ENCODE measurements around the gene ERO1B.

The ERO1B gene

DNA sequence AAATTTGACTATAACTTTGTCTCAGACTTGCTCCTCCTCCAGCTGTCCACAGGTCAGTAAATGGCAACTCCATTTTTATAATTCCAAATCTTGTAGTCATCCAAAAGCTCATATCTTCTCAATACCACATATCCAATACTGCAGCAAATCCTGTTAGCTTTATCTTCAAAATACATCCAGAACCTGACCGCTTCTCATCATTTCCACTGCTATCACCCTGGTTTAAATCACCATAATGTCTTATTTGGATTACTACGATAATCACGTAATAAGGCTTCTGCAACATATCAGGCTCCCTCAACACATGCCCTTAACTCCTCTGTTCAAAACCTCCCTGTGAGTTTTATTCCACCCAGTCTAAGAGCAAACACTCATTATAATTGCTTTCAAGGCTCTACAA is 34.5 kb downstream of the ERO1B start:
- no peak for TF ChIP-seq GATA2 (IDR thresholded peaks at IDR 0.05; ENCODE audit: low read depth, low read length)
- TF ChIP-seq GATA3 (IDR thresholded peaks at IDR 0.05; ENCODE audit: low read depth, low read length): no peak

DNA sequence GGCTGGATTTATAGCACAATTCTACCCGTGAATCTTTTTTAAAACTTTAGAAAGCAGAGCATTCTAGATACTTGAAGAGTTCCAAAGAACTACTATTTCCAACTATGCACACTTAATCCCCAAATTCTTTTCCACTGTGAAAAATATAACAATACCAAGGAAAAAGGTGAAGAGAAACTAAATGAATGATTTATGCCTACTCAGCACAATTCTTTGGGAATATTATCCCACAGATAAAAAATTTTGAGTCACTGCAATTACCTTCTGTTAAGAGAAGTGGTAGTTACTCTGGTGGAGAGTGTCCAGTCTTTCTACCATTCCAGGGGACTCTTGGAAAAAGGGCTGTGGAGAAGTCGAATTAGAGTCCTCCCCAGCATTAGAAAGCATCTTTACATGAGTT is 39.2 kb downstream of the ERO1B start:
- TF ChIP-seq GATA3 (IDR thresholded peaks at IDR 0.05; ENCODE audit: low read depth, low read length): no peak
- TF ChIP-seq GATA2 (IDR thresholded peaks at IDR 0.05; ENCODE audit: low read depth, low read length): no peak

DNA sequence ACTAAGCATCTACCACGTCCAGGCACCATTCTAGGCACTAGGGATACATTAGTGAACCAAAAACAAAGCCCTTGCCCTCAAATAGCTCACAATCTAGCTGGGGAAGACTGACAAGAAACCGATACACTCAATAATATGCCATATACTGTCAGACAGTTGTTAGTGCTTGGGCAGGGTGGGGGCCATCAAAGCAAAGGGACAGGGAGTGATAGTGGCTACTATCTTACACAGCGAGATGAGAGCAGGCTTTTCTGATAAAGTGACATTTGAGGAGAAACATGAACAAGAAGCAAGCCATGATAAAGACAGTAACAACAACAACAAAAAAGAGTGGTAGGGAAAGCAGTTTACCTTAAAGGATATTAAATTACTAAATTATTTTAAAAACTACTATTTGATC is 41.1 kb downstream of the ERO1B start:
- TF ChIP-seq GATA2 (IDR thresholded peaks at IDR 0.05; ENCODE audit: low read depth, low read length) (no peak), GATA3 (IDR thresholded peaks at IDR 0.05; ENCODE audit: low read depth, low read length) (no peak)

DNA sequence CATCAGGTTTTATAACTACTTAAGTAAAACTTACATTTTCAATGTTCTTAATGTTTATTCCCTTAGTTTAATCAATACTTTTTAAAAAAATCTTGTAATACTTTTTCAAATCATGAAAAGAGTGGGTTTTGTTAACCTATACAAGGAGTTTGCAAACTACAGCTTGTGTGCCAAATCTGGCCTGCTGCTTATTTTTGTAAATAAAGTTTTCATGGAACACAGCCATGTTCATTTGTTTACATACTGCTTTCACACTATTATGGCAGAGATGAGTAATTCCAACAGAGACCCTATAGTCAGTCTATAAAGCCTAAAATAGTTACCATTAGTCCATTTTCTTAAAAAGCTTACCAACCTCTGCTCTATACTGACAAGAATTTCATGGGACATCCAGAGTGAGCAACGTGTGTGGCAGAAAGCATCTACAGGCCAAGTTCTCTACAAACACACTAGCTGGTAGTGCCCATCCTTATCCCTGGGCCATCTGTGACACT is 42.6 kb downstream of the ERO1B start:
- TF ChIP-seq GATA3 (IDR thresholded peaks at IDR 0.05; ENCODE audit: low read depth, low read length) (no peak), GATA2 (IDR thresholded peaks at IDR 0.05; ENCODE audit: low read depth, low read length) (no peak)

DNA sequence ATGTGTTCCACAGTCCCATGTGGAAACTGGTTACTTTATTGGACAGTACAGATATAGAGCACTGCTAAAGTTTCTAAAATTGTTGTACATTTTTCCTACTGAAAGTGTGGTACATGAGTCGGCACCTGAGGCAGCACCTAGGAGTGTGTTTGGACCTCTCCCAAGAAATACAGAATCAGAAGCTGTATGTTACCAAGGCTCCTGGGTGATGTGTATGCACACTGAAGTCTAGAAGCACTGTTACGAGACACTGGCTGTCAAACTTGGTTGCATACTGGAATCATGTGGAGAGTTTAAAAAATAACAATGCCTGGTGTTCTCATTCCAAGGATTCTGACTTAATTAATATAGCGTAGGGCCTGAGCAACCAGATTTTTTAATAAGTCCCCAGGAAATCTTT is 46.6 kb downstream of the ERO1B start:
- no peak for TF ChIP-seq GATA2 (IDR thresholded peaks at IDR 0.05; ENCODE audit: low read depth, low read length)
- TF ChIP-seq GATA3 (IDR thresholded peaks at IDR 0.05; ENCODE audit: low read depth, low read length): no peak

DNA sequence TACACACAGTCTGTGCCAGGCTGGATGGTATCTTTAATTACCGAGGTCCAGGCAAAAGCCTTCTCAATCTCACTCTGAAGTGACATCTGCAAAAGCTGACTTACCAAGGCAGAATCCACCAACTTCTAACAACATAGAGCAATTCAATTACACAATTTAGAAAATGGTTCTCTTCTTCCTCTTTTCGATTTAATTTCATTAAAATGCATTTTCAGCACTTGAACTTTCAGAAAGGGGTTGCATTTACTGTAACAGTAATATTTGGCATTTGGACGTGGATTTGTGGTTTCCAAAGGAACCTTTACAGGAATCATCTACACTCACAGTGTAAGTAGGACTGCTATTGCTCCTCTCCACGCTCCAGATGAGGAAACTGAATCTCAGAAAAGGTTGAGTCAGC is 53.3 kb downstream of the ERO1B start:
- TF ChIP-seq GATA3 (IDR thresholded peaks at IDR 0.05; ENCODE audit: low read depth, low read length) (no peak), GATA2 (IDR thresholded peaks at IDR 0.05; ENCODE audit: low read depth, low read length) (no peak)

DNA sequence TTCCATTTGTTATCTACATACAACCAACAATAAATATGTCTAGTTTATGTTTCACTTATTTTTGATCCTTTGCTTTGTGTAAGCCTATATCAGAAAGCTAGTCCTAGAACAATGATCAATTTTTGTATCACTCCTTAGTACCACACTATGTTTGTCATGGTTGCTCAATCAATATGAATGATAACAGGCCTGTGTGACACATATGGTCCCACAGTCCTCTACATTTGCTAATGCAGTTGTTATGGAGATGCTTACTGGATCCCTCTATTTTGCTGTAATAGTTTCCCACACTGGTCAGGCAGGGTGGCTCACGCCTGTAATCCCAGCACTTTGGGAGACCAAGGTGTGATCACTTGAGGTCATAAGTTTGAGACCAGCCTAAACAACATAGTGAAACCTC is 59.1 kb downstream of the ERO1B start:
- TF ChIP-seq GATA3 (IDR thresholded peaks at IDR 0.05; ENCODE audit: low read depth, low read length) (no peak), GATA2 (IDR thresholded peaks at IDR 0.05; ENCODE audit: low read depth, low read length) (no peak)

DNA sequence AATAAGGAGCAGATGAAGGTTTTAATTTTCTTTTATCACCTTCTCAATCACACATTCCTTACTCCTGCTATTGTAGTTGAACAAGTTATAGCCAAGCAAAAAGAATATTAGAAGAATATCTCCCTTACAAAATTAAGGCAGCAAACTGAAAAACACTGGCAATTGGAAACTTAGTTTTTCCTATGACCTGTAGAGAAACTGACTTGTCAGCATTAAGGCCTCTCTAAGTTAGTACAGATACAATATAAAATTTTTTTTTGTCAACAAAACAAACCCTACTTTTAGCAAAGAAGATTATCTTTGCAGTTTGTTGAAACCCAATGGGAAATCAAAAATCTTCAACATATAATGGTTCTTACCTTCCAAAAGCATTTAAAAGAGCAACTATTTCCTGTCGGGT is 61.3 kb downstream of the ERO1B start:
- TF ChIP-seq GATA3 (IDR thresholded peaks at IDR 0.05; ENCODE audit: low read depth, low read length) (no peak), GATA2 (IDR thresholded peaks at IDR 0.05; ENCODE audit: low read depth, low read length) (no peak)

DNA sequence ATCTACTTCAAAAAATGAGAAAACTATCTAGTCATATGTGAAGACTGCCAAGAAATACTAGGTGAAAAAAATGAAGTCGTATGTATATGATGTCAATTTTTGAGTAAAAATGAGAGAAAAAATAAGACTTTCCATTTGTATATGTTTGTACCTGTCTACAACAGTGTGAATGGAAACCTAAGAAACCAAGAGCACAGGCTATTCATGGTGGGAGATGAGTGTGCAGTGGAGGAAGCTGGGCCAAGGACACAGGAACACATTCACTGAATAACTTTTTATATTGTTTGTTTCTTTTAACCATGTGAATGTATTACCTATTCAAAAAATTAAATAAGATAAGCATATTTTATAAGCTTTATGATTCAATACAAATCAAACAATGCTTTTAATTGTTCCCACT is 67.0 kb downstream of the ERO1B start:
- TF ChIP-seq GATA3 (IDR thresholded peaks at IDR 0.05; ENCODE audit: low read depth, low read length) (no peak), GATA2 (IDR thresholded peaks at IDR 0.05; ENCODE audit: low read depth, low read length) (no peak)

DNA sequence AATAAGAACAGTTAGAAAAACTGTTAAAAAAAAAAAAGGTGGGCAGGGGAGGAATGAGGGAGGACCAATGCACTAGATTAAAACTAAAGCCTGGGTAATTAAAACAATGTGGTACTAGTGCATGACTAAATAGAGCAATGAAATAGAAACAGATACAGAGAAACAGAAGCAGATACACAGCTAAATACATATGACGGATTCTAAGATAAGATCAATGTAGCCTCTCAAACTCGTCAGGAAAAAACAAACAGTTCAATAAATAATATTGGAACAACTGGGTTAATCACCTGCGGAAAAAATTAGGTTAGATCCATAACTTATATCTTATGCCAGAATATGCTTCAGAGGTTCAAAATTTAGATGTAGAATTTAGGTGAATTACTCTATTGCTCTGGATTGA is 68.2 kb downstream of the ERO1B start:
- peak; percentile 50; the same call in 1 of the 2 replicates for TF ChIP-seq GATA2 (IDR thresholded peaks at IDR 0.05; ENCODE audit: low read depth, low read length)
- peak; percentile 82 for TF ChIP-seq GATA3 (IDR thresholded peaks at IDR 0.05; ENCODE audit: low read depth, low read length)

DNA sequence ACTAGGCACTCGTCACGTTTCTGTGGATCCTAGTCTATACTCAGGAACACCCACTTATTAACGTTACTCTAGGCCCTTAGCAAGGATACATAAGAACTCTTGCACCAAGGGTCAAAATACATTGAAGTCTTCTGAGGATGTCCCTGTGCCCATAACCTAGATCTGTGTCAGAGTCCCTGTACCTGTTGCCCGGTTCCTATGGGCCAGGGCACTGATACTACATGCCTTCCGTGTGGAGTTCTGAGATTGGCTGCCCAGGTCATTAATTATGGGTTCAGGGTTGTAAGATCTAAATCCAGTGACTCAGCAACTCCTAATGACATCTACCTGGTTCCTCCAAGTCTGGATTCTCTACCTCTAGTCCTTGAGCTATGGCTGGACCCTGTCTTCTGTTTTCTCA is 69.9 kb downstream of the ERO1B start:
- TF ChIP-seq GATA3 (IDR thresholded peaks at IDR 0.05; ENCODE audit: low read depth, low read length) (no peak), GATA2 (IDR thresholded peaks at IDR 0.05; ENCODE audit: low read depth, low read length) (no peak)

DNA sequence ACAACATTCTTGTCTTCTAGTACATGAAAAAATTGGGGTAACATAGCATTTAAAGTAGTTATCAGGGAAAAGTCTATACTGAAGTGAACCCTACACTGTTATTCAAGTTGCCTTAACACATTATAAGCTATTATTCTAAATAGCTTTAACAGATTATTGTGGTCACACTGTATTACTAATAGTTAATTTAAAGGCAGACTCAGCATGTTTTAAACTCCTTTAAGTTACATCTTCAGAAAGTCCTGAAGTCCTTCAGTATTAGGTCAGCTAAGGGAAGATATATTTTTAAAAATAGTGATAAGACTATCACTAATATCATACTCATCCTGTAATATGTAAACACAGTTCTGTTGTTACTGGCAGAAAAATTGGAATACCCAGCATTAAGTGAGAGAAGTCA is 72.0 kb downstream of the ERO1B start:
- no peak for TF ChIP-seq GATA3 (IDR thresholded peaks at IDR 0.05; ENCODE audit: low read depth, low read length)
- TF ChIP-seq GATA2 (IDR thresholded peaks at IDR 0.05; ENCODE audit: low read depth, low read length): no peak

DNA sequence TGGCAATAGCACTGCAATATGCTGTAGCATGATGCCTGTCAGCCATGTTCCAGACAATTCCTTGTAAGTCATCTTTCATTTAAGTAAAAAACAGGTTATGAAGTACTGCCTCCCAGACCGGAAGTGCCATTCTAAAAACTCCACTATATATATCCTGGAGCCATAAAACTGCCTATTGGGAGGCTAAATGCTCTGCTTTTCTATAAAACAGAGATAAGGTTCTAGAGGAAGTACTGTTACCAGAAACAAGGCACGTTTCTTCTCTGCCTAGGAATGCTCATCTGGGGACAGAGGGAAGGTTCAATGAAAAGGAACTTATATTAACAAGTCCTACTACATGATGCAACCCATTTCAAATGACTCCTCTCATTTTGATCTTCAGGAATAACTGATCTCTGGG is 72.6 kb downstream of the ERO1B start:
- no peak for TF ChIP-seq GATA2 (IDR thresholded peaks at IDR 0.05; ENCODE audit: low read depth, low read length)
- TF ChIP-seq GATA3 (IDR thresholded peaks at IDR 0.05; ENCODE audit: low read depth, low read length): no peak

DNA sequence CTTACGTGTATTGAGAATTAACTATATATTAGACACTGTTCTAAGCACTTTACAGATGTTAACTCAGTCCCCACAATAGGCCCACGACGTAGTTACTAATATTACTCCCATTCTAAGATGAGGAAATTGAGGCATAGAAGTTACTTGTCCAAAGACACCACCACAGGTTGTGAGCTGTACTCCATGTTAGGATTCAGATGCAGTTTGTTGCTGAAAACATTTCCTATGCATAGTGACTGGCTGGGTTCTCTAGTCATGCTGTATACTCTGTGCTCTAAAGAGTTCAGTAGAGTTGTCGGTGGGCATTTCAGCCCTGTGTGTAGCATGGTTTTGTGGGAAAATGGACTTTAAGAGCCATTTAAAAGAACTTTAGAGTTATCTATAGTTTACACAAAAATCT is 74.2 kb downstream of the ERO1B start:
- TF ChIP-seq GATA2 (IDR thresholded peaks at IDR 0.05; ENCODE audit: low read depth, low read length): no peak
- no peak for TF ChIP-seq GATA3 (IDR thresholded peaks at IDR 0.05; ENCODE audit: low read depth, low read length)

DNA sequence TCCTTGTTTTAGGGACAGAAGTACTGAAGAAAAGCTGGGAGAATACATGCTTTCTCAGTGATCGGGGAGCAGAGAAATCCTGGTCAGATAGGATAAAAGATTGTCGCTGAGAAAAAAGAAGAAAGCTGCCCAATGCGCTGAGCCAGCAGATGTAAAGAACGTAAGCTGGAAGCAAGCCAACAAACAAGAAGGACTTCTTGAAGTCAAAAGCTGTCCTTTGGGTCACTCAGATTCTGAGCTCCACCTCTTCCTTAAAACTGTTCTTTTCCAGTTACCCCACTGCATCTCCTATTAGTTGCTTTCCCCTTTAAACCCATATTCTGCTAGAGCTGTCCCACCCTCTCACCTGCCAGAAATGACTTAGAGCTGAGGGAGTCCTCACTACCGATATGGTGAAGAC is 74.6 kb downstream of the ERO1B start:
- TF ChIP-seq GATA3 (IDR thresholded peaks at IDR 0.05; ENCODE audit: low read depth, low read length) (no peak), GATA2 (IDR thresholded peaks at IDR 0.05; ENCODE audit: low read depth, low read length) (no peak)

DNA sequence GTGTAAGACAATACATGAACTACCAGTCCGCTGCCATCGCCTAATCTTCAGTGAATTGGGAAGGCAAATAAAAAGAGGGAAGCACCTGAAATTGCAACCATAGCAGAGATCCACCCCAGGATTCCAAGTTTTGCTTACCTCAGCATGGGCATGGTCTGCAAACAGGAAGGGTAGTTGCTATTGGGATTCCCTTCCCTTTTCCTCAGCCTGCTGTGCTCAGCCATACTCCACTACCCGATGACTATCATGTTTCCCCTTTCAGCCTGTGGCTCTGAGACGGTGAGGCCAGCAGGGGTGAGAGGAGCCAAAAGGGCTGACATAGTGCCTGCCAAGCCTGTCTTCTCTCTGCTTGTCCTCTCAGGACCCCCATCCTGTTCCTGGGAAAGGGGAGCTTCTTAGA is 75.2 kb downstream of the ERO1B start:
- no peak for TF ChIP-seq GATA3 (IDR thresholded peaks at IDR 0.05; ENCODE audit: low read depth, low read length)
